GM19238 (cell line): ENCODE results near the gene SEC24A.
"Not testable (repeated sequence)": the region's sequence is repeated elsewhere in the genome, so short reads cannot be mapped to it uniquely, and the experiment has no call there.

Source experiments
- DNase-seq: peaks from one replicate; pipeline ENCODE4 v3.0.0; 2011; ENCODE audit warnings: low spot score; ENCODE audit not compliant: insufficient read length

Gene SEC24A

DNA sequence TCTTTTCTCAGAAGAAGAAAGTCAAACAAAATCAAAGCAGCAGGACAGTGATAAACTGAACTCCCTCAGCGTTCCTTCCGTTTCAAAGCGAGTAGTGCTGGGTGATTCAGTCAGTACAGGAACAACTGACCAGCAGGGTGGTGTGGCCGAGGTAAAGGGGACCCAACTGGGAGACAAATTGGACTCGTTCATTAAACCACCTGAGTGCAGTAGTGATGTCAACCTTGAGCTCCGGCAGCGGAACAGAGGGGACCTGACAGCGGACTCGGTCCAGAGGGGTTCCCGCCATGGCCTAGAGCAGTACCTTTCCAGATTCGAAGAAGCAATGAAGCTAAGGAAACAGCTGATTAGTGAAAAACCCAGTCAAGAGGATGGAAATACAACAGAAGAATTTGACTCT lies 92.5 kb downstream of the SEC24A start:
- DNase-seq: no peak

DNA sequence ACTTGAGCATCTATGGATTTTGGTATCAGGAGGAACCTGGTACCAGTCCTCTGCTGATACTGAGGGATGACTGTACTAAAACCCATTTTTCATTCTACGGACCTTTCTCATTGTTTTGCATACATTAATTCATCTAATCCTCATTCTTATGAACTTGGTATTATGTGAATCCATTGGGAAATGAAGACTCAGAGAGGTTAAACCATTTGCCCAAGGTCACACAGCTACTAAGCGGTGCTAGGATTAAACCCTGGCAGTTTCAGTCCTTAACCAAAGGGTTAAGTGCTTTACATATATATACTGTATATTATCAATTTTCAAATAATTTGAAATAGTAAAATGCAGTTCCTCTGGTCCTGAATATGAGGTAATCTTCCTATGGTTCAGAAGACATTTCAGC lies 93.5 kb downstream of the SEC24A start:
- no peak for DNase-seq

DNA sequence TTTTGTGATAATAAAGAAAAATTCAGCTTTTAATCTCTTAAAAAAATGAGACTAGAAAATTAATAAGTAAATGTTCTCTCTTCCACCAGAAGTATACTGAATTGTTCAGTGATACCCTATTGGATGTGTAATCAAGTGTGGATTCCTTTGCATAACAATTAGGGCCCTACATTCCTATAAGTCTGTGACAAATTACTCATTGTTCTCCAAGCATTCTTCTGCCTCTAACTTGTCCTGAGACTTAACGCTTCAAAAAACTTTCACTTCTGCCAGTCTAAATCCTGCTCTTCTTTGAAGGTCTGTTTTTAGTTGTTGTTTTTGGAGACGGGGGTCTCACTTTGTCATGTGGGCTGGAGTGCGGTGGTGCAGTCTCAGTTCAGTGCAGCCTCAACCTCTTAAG lies 100.8 kb downstream of the SEC24A start:
- no peak for DNase-seq

DNA sequence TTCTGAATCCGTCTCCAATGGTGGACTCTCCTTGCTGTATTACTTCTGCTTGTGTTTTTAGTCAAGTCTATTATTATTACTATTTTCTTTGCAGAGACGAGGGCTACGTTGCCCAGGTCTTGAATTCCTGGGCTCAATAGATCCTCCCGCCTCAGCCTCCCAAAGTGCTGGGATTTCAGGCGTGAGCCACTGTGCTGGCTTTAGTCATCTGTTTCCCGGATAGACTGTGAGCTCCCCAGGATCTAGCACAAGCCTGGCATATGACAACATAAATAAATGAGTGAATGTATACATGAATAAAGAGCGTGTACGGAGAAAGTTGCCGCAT lies 109.6 kb downstream of the SEC24A start:
- DNase-seq: no peak

DNA sequence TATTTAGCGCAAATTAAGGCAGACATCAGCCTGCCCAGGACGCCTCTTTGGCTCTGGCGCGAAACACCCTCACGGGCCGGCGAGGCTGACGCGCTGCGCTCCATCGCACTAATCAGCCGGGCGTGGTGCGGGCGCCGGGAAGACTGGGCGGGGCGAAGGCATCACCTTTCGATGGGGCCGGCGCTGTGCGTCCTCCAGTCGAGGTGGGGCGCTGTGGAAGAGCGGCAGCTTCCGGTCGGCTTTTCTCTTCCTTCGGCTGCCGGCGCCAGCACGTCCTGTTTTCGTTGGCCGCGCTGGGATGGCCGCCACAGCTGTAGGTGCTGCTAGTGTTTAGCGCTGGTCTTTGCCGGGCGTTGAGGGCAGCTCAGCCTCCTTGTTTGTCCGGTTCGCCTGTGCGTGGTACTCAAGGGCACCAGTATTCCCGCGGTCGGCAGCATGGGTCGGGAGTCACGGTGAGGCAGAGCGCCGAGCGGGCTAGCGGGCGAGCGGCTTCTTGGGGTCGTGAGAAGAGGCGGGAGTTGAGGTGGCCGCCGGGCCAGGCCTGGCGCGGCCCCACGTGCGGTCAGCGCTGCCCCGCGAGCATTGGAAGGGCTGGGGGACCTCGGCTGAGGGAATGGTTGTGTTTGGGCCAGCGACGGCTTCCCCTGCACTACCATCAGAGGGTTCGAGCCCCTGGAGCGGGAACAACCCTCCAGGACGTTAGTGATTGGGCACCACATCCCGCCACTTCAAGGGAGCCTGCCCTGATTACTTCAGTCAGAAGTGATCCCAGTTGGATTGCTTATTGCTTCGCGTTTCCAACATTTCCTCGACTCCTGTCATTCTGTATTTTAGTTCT lies 110.1 kb downstream of the SEC24A start, which contains the start of gene DDX46:
Gene DDX46, plus strand, starts transcription at position 276 of the 838 bp plus-strand sequence. Its CDS starts 160 bp downstream, at position 436.
- peak; percentile 93 for DNase-seq

DNA sequence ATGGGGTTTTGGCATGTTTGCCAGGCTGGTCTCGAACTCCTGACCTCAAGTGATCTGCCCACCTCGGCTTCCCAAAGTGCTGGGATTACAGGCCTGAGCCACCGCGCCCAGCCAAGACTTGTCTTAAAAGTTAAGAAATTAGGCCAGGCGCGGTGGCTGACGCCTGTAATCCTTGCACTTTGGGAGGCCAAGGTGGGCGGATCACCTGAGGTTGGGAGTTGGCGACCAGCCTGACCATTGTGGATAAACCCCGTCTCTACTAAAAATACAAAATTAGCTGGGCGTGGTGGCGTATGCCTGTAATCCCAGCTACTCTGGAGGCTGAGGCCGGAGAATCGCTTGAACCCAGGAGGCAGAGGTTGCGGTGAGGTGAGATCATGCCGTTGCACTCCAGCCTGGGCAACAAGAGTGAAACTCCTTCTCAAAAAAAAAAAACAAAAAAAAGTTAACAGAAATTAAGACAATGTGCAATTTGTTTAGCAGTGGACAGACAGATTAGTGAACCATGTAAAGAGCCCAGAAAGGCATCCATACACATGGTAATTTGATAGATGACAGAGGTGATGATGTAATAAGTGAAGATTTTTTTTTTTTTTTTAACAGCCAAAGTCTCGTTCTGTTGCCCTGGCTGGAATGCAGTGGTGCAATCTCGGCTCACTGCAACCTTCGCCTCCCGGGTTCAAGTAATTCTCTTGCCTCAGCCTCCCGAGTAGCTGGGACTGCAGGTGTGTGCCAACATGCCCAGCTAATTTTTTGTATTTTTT lies 119.1 kb downstream of the SEC24A start:
- DNase-seq: not testable (repeated sequence)

DNA sequence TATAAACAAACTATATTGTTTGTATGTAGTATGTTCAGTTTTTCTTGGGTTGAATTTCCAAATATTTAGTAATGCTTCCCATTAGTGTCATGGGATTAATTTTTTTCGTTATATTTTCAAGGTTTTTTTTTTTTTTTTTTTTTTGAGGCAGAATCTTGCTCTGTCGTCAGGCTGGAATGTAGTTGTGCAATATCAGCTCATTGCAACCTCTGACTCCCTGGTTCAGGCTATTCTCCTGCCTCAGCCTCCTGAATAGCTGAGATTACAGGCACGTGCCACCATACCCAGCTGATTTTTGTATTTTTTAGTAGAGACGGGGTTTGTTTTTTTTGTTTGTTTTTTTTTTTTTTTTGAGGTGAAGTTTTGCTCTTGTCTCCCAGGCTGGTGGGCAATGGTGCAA lies 120.6 kb downstream of the SEC24A start:
- no peak for DNase-seq

DNA sequence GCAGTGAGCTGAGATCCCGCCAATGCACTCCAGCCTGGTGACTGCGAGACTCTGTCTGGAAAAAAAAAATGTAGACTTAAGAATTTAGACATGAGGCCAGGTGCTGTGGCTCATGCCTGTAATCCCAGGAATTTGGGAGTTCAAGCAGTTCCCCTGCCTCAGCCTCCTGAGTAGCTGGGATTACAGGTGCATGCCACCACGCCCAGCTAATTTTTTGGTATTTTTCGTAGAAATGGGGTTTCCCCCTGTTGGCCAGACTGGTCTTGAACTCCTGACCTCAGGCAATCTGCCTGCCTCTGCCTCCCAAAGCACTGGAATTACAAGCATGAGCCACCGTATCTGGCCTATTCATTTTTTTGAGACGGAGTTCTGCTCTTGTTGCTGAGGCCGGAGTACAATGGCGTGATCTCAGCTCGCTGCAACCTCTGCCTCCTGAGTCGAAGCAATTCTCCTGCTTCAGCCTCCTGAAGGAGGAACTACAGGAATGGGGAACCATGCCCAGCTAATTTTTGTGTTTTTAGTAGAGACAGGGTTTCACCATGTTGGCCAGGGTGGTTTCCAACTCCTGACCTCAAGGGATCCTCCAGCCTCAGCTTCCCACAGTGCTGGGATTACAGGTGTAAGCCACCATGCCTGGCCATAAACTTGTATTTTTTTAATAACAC lies 124.0 kb downstream of the SEC24A start:
- no peak for DNase-seq

DNA sequence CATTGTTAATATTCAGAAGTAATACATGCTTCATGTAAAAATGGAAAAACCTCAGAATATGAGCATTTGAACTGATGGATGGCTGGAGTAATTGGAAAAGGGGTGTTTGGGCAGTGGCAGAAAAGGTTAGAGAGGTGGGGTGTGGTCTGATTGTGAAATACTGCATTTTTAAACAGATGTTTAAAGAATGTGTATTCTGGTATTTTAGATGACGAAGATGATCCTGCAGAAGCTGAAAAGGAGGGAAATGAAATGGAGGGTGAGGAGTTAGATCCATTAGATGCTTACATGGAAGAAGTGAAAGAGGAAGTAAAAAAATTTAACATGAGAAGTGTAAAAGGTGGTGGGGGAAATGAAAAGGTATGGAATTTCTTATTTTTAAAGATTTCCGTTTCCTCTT lies 128.8 kb downstream of the SEC24A start:
- DNase-seq: no peak
